RWPE1 (cell line): ENCODE data around the gene DOLPP1.
A peak's percentile ranks its signal among the peaks of the same experiment; 100 is the strongest.

Experiments used
- CTCF ChIA-PET: fragments of 350-600 bp; sonication (Branson Sonifier 250); formaldehyde crosslinking; extraction: SDS; loops from one replicate; lab custom pipeline; 2021; lab: Yijun Ruan, JAX
- POLR2A ChIA-PET: fragments of 400-600 bp; formaldehyde crosslinking; extraction: SDS; loops from one replicate; lab custom pipeline; 2020; ENCODE audit warnings: antibody characterized with exemption; ENCODE audit not compliant: low non-redundant PET; lab: Yijun Ruan, JAX
- DNase-seq: peaks from one replicate; pipeline ENCODE4 v3.0.0; 2012; ENCODE audit warnings: low spot score
- H3K27ac ChIP-seq: fragments of 450-650 bp; 2 replicates; pipeline ENCODE4 v1.5.1; 2017
- CTCF ChIP-seq: fragments of 450-650 bp; conservative IDR thresholded peaks from 2 replicates; pipeline ENCODE4 v1.5.1; 2017; ENCODE audit warnings: low read depth, mild to moderate bottlenecking

Gene DOLPP1

GRCh38 chr9:129097671-129098306 lies 16.9 kb downstream of the DOLPP1 start:
- H3K27ac ChIP-seq = no peak overlapping the region
- POLR2A ChIA-PET = interaction anchor here (0.6 to 1.5 kb wide), 4 partner anchors 11 to 17 kb away, joined by 3 to 11 read pairs (median 3); partner anchors contain the start of gene DOLPP1
- TF ChIP-seq CTCF = no peak
- DNase-seq = no peak
- CTCF ChIA-PET = interaction anchor here (0.7 to 1.1 kb wide), 2 partner anchors 41 to 103 kb away, joined by 3 to 4 read pairs; no protein-coding TSS in a partner anchor

DNA sequence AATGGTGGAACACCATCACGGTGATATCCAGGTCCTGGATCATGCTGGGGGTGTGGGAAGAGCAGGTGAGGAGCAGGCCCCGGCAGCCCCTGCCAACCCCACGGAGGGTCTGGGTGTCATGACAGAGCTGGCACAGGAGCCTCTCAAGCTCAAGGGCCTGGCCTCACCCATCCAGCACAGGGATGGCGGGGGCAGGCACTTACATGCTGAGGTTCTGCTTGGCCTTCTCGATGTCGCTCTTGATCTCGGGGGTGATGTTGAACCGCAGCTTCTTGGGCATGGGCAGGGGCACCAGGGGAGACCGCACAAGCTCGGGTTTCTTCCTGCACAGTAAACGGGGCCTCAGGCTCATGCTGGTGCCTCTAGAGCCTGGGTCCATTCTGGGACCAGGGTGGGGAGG lies 17.4 kb downstream of the DOLPP1 start:
- DNase-seq = no peak
- no peak for TF ChIP-seq CTCF
- H3K27ac ChIP-seq = no peak overlapping the region
- POLR2A ChIA-PET = interaction anchor here (0.6 to 1.5 kb wide), 3 partner anchors 17 to 18 kb away, joined by 3 read pairs; partner anchors contain the start of gene DOLPP1
- CTCF ChIA-PET = interaction anchor here (0.6 to 0.7 kb wide), 3 partner anchors 36 to 471 kb away, joined by 3 read pairs; no protein-coding TSS in a partner anchor

GRCh38 chr9:129100383-129101169 lies 19.7 kb downstream of the DOLPP1 start:
- peak overlapping the region; percentile 2; the same call in 1 of the 2 replicates for H3K27ac ChIP-seq
- no peak for DNase-seq
- POLR2A ChIA-PET = no interaction called here
- TF ChIP-seq CTCF = no peak
- CTCF ChIA-PET = interaction anchor here (0.6 kb wide), 2 partner anchors 44 to 976 kb away, joined by 3 to 5 read pairs; no protein-coding TSS in a partner anchor

GRCh38 chr9:129101279-129101678 lies 20.4 kb downstream of the DOLPP1 start:
- POLR2A ChIA-PET = no interaction called here
- no peak for DNase-seq
- no peak for TF ChIP-seq CTCF
- CTCF ChIA-PET = interaction anchor here (0.6 kb wide), 1 partner anchor 236 kb away, joined by 3 read pairs; no protein-coding TSS in a partner anchor
- peak overlapping the region; percentile 68; the same call in 1 of the 2 replicates for H3K27ac ChIP-seq

DNA sequence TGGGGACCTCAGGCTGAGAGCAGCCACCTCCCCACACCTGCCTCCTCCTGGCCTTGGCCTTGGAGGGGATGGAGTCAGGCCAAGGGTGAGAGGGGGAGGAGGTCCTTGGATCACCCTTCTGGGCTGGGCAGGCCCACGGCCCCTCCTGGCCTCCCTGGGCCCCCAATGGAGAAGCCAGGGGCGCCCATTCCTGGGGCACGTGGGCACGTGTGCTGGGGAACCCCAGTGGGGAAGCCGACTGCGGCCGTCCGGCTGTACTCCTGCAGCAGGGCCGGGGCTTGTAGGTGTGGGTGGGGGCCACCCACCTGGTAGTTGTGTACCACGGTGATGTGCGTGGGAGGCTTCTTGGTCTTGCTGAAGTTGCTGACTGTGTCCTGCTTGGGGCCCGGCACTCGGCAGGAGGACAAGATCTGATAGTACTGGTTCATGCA lies 21.2 kb downstream of the DOLPP1 start:
- H3K27ac ChIP-seq = peak overlapping the region; percentile 68
- ChIA-PET POLR2A (interaction anchor here (0.9 to 1.8 kb wide), 2 partner anchors 21 to 67 kb away, joined by 3 to 7 read pairs; partner anchors contain the start of gene DOLPP1), CTCF (interaction anchor here (1.3 kb wide), 1 partner anchor 9 kb away, joined by 5 read pairs; no protein-coding TSS in a partner anchor)
- TF ChIP-seq CTCF = no peak
- no peak for DNase-seq
